HG03135 (cell line): ENCODE results near the gene TPK1.
"Not testable (repeated sequence)": the region's sequence is repeated elsewhere in the genome, so short reads cannot be mapped to it uniquely, and the experiment has no call there.

Experiments
- ATAC-seq: cut with Tn5 transposase; IDR thresholded peaks from one replicate; pipeline ENCODE4 v1.9.1; 2021; ENCODE audit warnings: mild to moderate bottlenecking, moderate library complexity; ENCODE audit not compliant: unreplicated experiment

TPK1 gene

GRCh38 chr7:144436500-144436899 lies 399.4 kb downstream of the TPK1 start:
- no peak for ATAC-seq

- no peak for ATAC-seq
Measured at GRCh38 chr7:144428431-144428830, 407.4 kb downstream of the TPK1 start.

- ATAC-seq, result not testable (repeated sequence)
Measured at GRCh38 chr7:144427539-144427938, 408.3 kb downstream of the TPK1 start.

- not testable (repeated sequence) for ATAC-seq
Measured at GRCh38 chr7:144418931-144419330, 416.9 kb downstream of the TPK1 start.

GRCh38 chr7:144416341-144416740 lies 419.5 kb downstream of the TPK1 start:
- no peak for ATAC-seq

- no peak for ATAC-seq
Measured at GRCh38 chr7:144415858-144416257, 420.0 kb downstream of the TPK1 start.

- no peak for ATAC-seq
Measured at GRCh38 chr7:144414815-144415214, 421.0 kb downstream of the TPK1 start.

GRCh38 chr7:144410441-144410840 lies 425.4 kb downstream of the TPK1 start:
- no peak for ATAC-seq

GRCh38 chr7:144408121-144408520 lies 427.7 kb downstream of the TPK1 start:
- no peak for ATAC-seq

GRCh38 chr7:144407266-144407931 lies 428.5 kb downstream of the TPK1 start:
- no peak for ATAC-seq

GRCh38 chr7:144404946-144405345 lies 430.9 kb downstream of the TPK1 start:
- no peak for ATAC-seq

- no peak for ATAC-seq
Measured at GRCh38 chr7:144403649-144404061, 432.2 kb downstream of the TPK1 start, which contains the start of gene NOBOX. TSS of gene NOBOX (minus strand) at chr7:144403693.

GRCh38 chr7:144403102-144403501 lies 432.8 kb downstream of the TPK1 start:
- ATAC-seq, result no peak
